ENCODE results near the gene TMTC2.

Gene TMTC2

GRCh38 chr12:82682326-82682725, 4.4 kb upstream of the TMTC2 start:
- no peak for DNase-seq (ENCODE audit: low read depth in 2 of 2)

DNA sequence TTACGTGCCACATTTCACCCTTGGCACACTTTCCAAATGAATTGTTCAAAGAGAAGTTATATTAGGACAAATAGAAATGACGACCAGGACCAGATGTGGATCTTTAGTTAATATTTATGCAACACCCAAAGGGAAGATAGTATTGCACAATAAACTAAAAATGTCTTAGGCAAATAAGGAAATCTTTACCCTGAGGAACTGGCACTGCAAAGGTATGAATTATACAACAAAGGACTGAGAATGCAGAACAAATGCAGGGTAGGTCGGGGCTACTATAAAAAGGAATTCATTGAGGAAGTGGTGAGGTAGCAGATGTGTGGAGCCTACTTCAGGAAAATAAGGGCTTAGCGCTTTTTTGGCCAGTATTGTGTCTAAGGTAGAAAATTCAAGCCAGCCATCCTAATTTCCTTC, 3.9 kb upstream of the TMTC2 start:
- DNase-seq (ENCODE audit: low read depth in 2 of 2): no peak

- DNase-seq (ENCODE audit: low read depth in 2 of 2): peak; percentile 90 to 91
These were observed 927 bp upstream of the TMTC2 start for GRCh38 chr12:82685790-82686167.

DNA sequence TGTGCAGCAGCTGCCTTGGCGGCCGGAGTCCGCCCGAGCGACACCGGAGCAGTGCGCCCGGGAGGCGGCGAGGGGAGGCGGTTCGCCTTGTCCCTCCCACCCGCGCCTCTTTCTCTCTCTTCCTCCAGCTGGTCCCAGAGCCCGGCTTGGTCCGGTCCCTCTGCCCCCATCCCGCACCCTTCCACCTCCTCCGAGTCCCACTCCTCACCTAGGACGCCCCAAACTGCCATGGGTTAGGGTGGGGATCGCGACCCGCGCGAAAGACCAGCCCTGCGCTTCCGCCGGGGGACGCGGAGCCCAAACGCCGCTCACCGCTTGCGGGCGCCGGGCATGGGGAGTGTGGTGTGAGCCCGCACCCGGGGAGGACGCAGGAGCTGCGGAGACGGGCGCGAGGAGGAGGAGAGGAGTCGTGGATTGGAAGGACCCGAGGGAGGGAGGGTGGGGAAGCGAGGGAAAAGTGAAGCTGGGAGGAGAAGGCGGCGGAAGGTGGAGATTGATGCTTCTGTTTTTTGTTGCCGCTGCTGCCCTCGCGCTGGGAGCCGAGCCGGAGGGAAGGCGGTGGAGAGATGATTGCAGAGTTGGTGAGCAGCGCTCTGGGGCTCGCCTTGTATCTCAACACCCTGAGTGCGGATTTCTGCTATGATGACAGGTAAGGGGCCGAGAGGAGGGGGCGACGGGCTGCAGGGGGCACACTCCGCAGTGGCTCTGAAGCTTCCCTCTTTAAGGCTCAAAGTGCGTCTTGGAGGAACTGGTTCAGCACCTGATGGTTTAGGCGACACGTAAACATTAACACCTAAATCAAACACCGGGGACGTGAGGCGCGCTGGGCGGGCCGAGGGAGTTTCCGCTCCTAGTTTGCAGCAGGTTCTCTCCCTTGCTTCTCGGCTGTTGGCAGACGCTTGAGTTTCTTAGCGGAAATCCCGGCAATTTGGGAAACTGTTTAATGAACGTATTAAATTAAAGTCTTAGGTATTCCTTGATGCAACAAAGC, 610 bp downstream of the TMTC2 start:
- peak; percentile 34 to 41 for DNase-seq (ENCODE audit: low read depth in 2 of 2)

GRCh38 chr12:82688035-82688501, 1.4 kb downstream of the TMTC2 start:
- no peak for DNase-seq (ENCODE audit: low read depth in 2 of 2)

DNA sequence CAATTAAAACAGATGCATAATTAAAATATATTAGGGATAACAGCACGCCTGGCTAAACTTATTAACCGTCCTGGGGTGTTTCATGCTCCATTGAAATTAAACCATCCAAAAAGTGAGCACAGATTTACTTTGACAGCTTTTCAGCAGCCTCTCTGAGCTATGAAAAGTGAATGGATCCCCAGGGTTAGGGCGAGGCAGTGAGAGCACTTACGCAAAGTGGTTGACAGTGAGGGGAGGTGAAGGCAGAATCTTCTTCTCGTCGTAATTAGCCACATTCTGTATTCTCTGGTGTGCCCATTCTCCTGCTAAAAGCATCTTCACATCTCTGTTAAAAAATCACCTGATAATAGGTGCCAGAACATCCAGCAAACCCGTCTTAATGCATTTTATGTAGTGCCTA, 1.9 kb downstream of the TMTC2 start:
- no peak for DNase-seq (ENCODE audit: low read depth in 2 of 2)

- no peak for DNase-seq (ENCODE audit: low read depth in 2 of 2)
These were observed 3.3 kb downstream of the TMTC2 start for GRCh38 chr12:82690006-82690405.

- DNase-seq (ENCODE audit: low read depth in 2 of 2): no peak
These were observed 4.8 kb downstream of the TMTC2 start for GRCh38 chr12:82691513-82691912.

DNA sequence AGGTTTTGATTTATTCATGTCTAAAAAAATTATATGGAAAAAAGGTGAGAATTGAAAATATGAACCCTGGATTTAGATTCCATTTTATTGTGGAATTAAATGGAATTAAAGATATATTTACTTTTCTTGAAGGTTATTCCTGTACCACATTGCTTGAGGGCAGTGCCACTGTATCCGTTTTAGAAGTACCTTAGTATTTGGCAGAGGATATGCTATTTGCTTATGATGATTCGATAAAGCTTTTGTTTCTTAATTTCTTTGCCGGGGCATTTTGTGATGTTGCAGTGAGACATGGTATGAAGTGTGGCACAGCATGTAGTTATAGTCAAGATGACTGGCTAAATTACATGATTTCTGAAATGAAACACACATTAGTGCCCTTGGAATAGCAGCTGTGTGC, 7.6 kb downstream of the TMTC2 start:
- no peak for DNase-seq (ENCODE audit: low read depth in 2 of 2)

DNA sequence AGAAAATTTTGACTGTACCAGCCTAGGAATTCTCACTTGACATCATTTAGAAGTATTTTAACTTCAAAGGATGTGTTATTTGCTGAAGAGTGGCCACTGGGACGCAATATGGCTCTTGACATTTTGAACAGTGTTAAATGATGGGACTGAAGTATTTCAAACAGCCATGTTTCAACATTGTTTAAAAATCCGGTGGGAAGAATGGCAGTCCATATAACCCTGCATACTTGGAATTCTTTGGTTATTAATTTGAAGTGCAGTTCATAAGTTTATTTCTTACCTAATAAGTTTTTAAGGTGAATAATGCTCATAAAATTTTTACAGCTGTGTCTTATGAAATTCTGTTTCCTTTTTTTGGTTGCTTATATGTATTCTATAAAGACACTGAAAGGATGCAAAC, 8.3 kb downstream of the TMTC2 start:
- no peak for DNase-seq (ENCODE audit: low read depth in 2 of 2)

- no peak for DNase-seq (ENCODE audit: low read depth in 2 of 2)
These were observed 8.8 kb downstream of the TMTC2 start for GRCh38 chr12:82695531-82695930.

DNA sequence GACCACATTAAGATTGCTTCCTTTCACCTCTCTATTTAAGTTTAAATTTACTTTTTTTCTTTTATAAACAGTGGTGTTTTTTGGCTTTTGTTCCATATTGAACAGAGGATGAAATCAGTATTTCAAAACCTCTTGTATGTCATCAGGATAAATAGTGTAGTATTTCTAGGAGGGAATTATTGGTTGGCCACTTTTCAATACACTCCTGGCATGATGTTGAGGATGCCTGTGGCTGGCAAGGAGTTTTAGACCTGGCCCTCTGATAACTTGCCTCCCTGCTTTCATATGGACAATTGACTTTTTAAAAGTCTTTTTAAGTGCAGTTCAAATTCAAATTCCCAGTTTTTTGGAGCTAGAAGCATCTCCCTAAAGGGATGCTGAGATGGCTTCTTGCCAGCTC, 9.8 kb downstream of the TMTC2 start:
- no peak for DNase-seq (ENCODE audit: low read depth in 2 of 2)

DNA sequence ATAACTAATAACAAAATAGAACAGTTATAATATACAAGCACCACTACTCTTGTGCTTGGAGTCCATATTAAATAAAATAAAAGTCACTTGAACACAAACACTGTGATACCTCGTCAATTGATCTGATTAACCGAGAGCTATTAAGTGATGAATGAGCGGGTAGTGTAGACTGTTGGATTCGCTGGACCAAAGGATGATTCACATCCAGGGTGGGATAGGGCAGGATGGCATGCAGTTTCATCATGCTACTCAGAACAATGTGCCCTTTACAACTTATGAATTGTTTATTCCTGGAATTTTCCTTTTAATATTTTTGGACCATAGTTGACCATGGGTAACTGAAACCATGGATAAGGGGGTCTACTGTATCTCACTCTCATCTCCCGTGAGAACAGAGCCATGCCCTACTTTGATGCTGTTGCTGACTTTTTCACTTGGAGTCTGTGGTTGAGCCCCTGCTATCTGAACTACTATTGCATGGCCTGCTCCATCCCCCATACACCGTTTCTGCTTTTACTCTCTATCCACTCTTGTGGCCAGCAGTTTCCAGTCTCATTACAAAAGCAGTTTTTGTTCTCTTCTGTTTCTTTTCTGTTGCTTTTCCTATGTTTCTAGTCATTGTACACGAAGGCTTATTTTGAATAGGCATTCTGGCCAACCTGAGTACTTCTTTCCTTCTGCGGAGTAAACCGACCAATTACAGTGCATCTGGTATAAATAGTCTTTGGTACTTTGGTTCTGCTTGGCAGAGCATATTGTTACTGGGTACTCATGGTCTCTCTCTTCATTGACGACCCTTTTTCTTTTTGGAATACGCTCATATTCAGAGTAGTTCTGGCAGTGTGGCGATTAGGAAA, 12.2 kb downstream of the TMTC2 start:
- no peak for DNase-seq (ENCODE audit: low read depth in 2 of 2)

- no peak for DNase-seq (ENCODE audit: low read depth in 2 of 2)
These were observed 19.1 kb downstream of the TMTC2 start for GRCh38 chr12:82705774-82706173.

- no peak for DNase-seq (ENCODE audit: low read depth in 2 of 2)
These were observed 21.6 kb downstream of the TMTC2 start for GRCh38 chr12:82708061-82708879.

- DNase-seq (ENCODE audit: low read depth in 2 of 2): no peak
These were observed 23.2 kb downstream of the TMTC2 start for GRCh38 chr12:82709794-82710355.

DNA sequence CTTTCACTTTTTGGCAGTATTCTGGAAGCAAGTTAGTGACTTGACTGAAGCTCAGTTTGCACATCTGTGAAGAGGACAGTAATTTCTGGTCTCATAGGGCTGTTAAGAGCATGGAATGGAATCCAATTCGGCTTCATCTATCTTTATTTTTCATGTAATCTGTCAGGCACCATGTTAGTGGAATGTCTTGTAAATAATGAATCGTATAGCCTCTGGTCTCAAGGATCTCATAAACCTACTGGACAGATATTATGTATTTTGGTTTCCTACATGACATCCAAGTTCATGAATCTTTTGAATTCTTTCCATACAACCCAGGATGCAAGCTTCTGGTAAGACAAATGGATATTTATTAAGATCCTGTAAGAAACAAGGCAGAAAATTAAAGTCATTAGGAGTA, 24.0 kb downstream of the TMTC2 start:
- DNase-seq (ENCODE audit: low read depth in 2 of 2): no peak

DNA sequence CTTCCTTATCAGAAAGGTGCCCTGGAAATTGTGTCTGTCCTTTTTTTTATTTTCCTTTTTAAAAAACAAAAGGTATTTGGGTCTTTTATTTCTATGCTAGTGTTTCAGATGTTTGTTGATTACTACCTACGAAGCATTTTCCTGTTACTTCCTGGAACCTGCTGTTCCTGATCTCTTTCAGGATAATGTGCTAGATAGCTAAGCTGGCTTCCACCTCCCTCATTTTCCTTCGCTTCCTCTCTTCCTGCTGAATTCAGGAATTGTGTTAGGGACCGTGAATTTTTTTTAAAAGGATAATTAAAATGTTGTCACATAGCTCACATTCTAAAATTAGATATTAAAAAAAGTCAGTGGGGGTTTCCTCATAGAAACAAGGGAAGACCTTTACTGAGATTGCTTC, 27.7 kb downstream of the TMTC2 start:
- DNase-seq (ENCODE audit: low read depth in 2 of 2): no peak

- no peak for DNase-seq (ENCODE audit: low read depth in 2 of 2)
These were observed 35.0 kb downstream of the TMTC2 start for GRCh38 chr12:82721726-82722125.

GRCh38 chr12:82723093-82723492, 36.4 kb downstream of the TMTC2 start:
- DNase-seq (ENCODE audit: low read depth in 2 of 2): no peak

DNA sequence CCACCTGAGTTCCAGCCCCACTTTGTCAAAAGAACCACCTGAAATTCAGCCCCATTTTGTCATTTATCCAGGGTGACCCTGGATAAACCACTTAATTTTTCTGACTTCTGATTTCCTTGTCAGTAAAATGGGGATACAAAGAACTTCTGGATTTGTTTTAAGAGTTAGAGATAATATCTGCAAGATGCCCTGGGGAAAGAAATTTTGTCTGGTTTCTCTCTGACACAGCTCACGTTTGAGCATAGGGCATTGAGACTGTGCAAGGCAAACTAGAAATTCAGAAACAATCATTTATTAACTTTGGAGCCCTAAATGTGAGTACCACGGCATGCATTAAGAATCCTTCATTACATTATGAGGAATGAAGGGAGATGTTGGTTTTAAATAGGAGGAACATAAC, 37.2 kb downstream of the TMTC2 start:
- no peak for DNase-seq (ENCODE audit: low read depth in 2 of 2)

All from stimulated activated CD4-positive, alpha-beta T cell treated with anti-CD3 and anti-CD28 coated beads, Interleukin-4, amount 100 ng/mL, for 48 hours (primary cell).